IPS DF 6.9 (cell line): ENCODE results near the gene ACACA.
"Not testable (repeated sequence)": the region's sequence is repeated elsewhere in the genome, so short reads cannot be mapped to it uniquely, and the experiment has no call there.

Experiments used
- DNase-seq: peaks from one replicate; pipeline ENCODE4 v3.0.0-alpha.2; 2013; ENCODE audit warnings: low read depth, low spot score
- H3K27ac ChIP-seq: one replicate; pipeline ENCODE4 v1.5.1; 2013; ENCODE audit warnings: low read length, control low read depth
- H3K27me3 ChIP-seq: 2 replicates; pipeline ENCODE4 v1.6.1; 2013; ENCODE audit warnings: mild to moderate bottlenecking, low read length; ENCODE audit not compliant: control insufficient read depth, insufficient read depth
- H3K36me3 ChIP-seq: 2 replicates; pipeline ENCODE4 v1.6.1; 2013; ENCODE audit warnings: low read length; ENCODE audit not compliant: control insufficient read depth, insufficient read depth
- H3K4me1 ChIP-seq: 2 replicates; pipeline ENCODE4 v1.6.1; 2013; ENCODE audit warnings: low read length; ENCODE audit not compliant: control insufficient read depth, insufficient read depth
- H3K4me3 ChIP-seq: 2 replicates; pipeline ENCODE4 v1.5.1; 2013; ENCODE audit warnings: mild to moderate bottlenecking, low read length
- H3K9me3 ChIP-seq: 2 replicates; pipeline ENCODE4 v1.6.1; 2013; ENCODE audit warnings: low read length, inconsistent platforms; ENCODE audit not compliant: control insufficient read depth, insufficient read depth
- WGBS: extraction: QIAGEN DNeasy Blood & Tissue Kit; methylation state at CpG from one replicate; pipeline ENCODE4 v1.1.7; 2013; ENCODE audit warnings: mixed read lengths, missing lambda C conversion rate; ENCODE audit not compliant: insufficient read length, insufficient coverage; 5-methylcytosine and 5-hydroxymethylcytosine counted together

Gene ACACA

GRCh38 chr17:37373530-37374159 is 33.0 kb downstream of the ACACA start:
- no peaks in the 10 kb centered on the region for H3K4me1 ChIP-seq
- WGBS: no CpG with 5 or more reads among the region's 4 CpGs
- no peaks in the 10 kb centered on the region for H3K9me3 ChIP-seq
- no peaks in the 10 kb centered on the region for H3K36me3 ChIP-seq
- H3K4me3 ChIP-seq: no peak overlapping the region
- H3K27me3 ChIP-seq: no peaks in the 10 kb centered on the region
- DNase-seq: peak; percentile 82
- H3K27ac ChIP-seq: no peak overlapping the region

GRCh38 chr17:37368577-37368976 is 38.1 kb downstream of the ACACA start:
- no peak overlapping the region for H3K4me3 ChIP-seq
- no peaks in the 10 kb centered on the region for H3K27me3 ChIP-seq
- no peaks in the 10 kb centered on the region for H3K4me1 ChIP-seq
- no peaks in the 10 kb centered on the region for H3K9me3 ChIP-seq
- no peak overlapping the region for H3K27ac ChIP-seq
- DNase-seq: no peak
- H3K36me3 ChIP-seq: no peaks in the 10 kb centered on the region
- WGBS: no CpG with 5 or more reads among the region's 3 CpGs

DNA sequence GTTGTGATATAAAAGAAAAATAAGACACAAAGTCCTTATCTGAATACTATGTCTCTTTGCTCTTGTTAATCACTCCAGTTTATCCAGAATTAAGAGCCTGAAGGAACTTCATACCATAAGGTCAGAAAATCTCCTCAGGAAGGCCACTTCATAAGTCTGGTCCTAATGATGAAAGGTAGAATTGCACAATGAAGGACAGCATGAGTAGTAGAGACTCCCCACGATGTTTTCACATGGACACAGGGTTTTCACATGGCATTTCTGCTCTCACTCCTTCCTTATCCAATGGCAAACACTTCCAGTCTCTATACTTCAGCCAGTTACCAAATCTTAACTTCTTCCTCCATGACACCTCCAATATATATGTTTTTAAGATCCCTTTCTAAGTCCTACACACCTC is 41.0 kb downstream of the ACACA start:
- no peaks in the 10 kb centered on the region for H3K27me3 ChIP-seq
- no peaks in the 10 kb centered on the region for H3K9me3 ChIP-seq
- H3K36me3 ChIP-seq: no peaks in the 10 kb centered on the region
- DNase-seq: no peak
- no peaks in the 10 kb centered on the region for H3K4me1 ChIP-seq
- H3K4me3 ChIP-seq: no peak overlapping the region
- no CpG with 5 or more reads among the region's 1 CpG for WGBS
- no peak overlapping the region for H3K27ac ChIP-seq

DNA sequence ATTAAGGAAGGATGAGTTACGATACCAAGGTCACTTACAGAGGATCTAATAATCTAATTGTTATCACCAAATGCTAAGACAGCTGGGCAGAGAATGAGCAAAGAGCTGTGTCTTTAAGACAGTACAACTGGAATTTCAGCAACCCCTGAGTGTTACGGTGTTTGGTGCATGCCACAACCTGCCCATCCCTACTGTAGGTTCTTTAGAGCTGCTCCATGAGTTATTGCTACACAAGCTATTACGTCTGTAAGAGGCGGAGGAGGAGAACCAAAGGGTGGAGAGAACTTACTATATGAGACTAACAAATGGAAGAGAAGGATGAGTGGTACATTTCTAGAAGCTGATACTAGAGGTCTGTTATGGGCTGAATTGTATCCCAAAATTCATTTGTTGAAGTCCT is 45.1 kb downstream of the ACACA start:
- Histone ChIP-seq H3K27me3 (no peaks in the 10 kb centered on the region), H3K36me3 (no peaks in the 10 kb centered on the region), H3K9me3 (no peaks in the 10 kb centered on the region), H3K4me3 (no peak overlapping the region), H3K27ac (no peak overlapping the region), H3K4me1 (peaks cover 1% of the 10 kb centered on the region; the same call in 1 of the 2 replicates)
- no CpG with 5 or more reads among the region's 4 CpGs for WGBS
- no peak for DNase-seq

DNA sequence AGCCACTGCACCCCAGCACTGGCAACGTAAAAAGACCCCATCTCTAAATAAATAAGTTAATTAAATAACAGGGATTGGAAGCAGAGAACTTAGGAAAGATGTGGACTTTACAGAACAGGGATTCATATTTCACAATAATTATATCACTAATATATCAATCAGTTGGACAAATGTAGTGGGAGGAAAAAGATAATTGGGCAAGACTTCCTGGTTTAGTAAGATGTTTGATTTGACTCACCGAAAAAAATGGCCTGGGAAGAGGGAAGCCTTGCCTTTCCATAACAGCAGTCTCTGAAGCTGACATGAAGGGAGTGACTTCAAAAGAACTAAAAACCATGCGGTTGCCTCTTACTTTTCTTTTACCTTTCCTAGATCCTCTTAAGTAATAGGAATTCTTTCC is 46.0 kb downstream of the ACACA start:
- DNase-seq: no peak
- WGBS: no CpG with 5 or more reads among the region's 3 CpGs
- H3K4me1 ChIP-seq: peaks cover 1% of the 10 kb centered on the region; the same call in 1 of the 2 replicates
- no peak overlapping the region for H3K27ac ChIP-seq
- H3K9me3 ChIP-seq: no peaks in the 10 kb centered on the region
- H3K27me3 ChIP-seq: no peaks in the 10 kb centered on the region
- no peaks in the 10 kb centered on the region for H3K36me3 ChIP-seq
- no peak overlapping the region for H3K4me3 ChIP-seq

- no peak for DNase-seq
- no peaks in the 10 kb centered on the region for H3K36me3 ChIP-seq
- H3K4me1 ChIP-seq: peaks cover 1% of the 10 kb centered on the region; the same call in 1 of the 2 replicates
- H3K27me3 ChIP-seq: no peaks in the 10 kb centered on the region
- WGBS: no CpG with 5 or more reads among the region's 18 CpGs
- no peak overlapping the region; the same call in 1 of the 2 replicates for H3K4me3 ChIP-seq
- no peaks in the 10 kb centered on the region for H3K9me3 ChIP-seq
- no peak overlapping the region for H3K27ac ChIP-seq
These were observed 46.9 kb downstream of the ACACA start for GRCh38 chr17:37359682-37360188.

DNA sequence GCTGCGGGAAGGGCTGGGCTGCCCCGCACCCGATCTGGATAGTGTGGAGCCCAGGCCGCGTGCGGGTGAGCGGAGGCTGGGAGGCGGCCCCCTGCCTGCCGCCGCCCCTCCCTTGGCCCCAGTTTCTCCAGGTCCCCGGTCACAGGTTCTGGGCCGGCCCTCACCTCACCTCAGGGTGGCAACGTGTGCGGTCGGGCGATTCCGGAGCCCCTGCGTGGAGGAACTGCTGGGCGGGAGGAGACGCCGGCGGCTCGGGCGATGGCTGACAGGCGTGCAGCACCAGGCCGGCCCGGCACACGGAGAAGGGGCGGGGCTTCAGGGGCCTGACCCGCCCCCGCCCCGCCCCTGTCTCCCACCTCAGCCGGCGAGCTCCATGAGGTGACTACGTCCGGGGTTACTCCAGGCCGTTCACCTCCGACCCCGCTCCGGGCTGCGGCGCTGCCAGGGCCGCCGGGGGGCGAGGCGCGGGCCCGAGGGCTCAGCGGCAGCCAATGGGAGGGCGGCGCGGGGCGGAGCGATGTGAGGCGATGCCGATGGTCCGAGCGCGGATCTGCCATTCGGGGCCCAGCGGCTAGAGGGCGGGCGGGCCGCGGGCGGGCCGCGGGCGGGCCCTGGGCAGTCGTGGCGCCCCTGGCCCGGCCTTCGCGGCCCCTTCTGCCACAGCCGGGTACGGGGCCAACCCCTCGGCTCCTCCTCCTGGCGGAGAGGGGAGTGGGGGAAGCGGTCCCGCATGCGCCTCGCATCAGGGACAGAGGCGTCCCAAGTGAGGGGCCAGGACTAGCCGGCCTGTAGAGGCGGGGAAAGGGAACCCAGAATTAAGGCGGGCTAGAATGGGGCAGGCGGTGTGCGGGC is 47.6 kb downstream of the ACACA start:
- no peaks in the 10 kb centered on the region for H3K27me3 ChIP-seq
- peak overlapping the region; percentile 91 for H3K4me3 ChIP-seq
- DNase-seq: peak; percentile 95
- H3K9me3 ChIP-seq: no peaks in the 10 kb centered on the region
- no peaks in the 10 kb centered on the region for H3K36me3 ChIP-seq
- H3K4me1 ChIP-seq: peaks cover 1% of the 10 kb centered on the region; the same call in 1 of the 2 replicates
- no CpG with 5 or more reads among the region's 88 CpGs for WGBS
- no peak overlapping the region for H3K27ac ChIP-seq

DNA sequence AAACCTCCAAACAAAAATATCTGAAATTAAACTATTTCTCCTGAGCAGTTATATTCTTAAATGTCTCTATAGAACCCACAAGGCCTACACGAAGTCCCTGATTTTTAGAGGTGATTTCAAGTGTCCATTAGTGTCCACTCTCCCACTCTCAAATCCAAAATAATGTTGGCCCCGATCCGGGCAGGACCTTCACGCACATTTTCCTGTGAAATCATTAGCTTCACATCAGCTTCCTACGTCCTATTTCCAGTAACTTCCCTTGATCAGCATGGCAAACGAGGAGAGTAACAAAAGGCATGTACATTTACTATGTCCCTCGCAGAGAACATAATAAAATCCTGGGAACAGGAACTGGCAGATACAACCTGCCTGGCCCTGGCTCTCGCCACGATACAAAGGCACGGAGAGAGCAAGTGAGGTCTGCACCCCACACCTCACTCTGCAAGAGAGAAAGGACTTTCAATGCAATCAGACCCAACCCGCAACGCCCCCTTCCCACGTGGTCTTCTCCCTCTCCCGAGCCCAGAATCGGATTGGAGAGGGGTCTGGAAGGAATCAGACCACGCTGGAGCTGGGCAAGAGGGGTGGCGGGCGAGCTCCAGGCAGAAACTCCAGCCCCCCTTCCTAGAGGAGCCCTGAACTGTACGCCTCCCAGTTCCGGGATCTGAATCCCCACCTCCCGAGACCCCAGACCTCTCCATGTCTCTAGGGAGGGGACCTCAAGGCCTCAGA is 48.4 kb downstream of the ACACA start:
- no peaks in the 10 kb centered on the region for H3K36me3 ChIP-seq
- no peaks in the 10 kb centered on the region for H3K27me3 ChIP-seq
- peaks cover 1% of the 10 kb centered on the region; the same call in 1 of the 2 replicates for H3K4me1 ChIP-seq
- peak; percentile 58 for DNase-seq
- no CpG with 5 or more reads among the region's 21 CpGs for WGBS
- H3K9me3 ChIP-seq: no peaks in the 10 kb centered on the region
- no peak overlapping the region for H3K27ac ChIP-seq
- H3K4me3 ChIP-seq: peak overlapping the region; percentile 91

GRCh38 chr17:37356796-37357569 is 49.7 kb downstream of the ACACA start:
- not testable (repeated sequence) for H3K4me3 ChIP-seq

More at GRCh38 chr17:37356796-37357569, 49.7 kb downstream of the ACACA start:
- not testable (repeated sequence) for H3K9me3 ChIP-seq, H3K27ac ChIP-seq, DNase-seq, H3K36me3 ChIP-seq, H3K27me3 ChIP-seq, H3K4me1 ChIP-seq
- WGBS: no CpG with 5 or more reads among the region's 12 CpGs
